NB4 (cell line): Measurements from ENCODE around the gene TNS2.
"Not testable (repeated sequence)": the region's sequence is repeated elsewhere in the genome, so short reads cannot be mapped to it uniquely, and the experiment has no call there.

Experiments used
- DNase-seq: peaks from one replicate; pipeline ENCODE4 v3.0.0; 2010; ENCODE audit warnings: low read depth
- H3K4me3 ChIP-seq: one replicate; pipeline ENCODE4 v1.5.1; 2011; ENCODE audit warnings: mild to moderate bottlenecking, low read depth, low read length, moderate library complexity
- CTCF ChIP-seq: IDR thresholded peaks from one replicate; pipeline ENCODE4 v1.5.1; 2012; ENCODE audit warnings: low read depth, low read length
- MAX ChIP-seq: IDR thresholded peaks from 2 replicates; pipeline ENCODE4 v1.6.1; 2011; ENCODE audit warnings: low read depth, low read length
- MYC ChIP-seq: IDR thresholded peaks from 2 replicates; pipeline ENCODE4 v1.6.1; 2011; ENCODE audit warnings: low read depth, low read length
- POLR2A ChIP-seq: IDR thresholded peaks from 2 replicates; pipeline ENCODE4 v1.6.1; 2011; ENCODE audit warnings: mild to moderate bottlenecking; ENCODE audit not compliant: insufficient read length; ENCODE audit errors: extremely low read depth

TNS2 gene

GRCh38 chr12:53014709-53015108, 35.2 kb upstream of the TNS2 start:
- H3K4me3 ChIP-seq = no peak overlapping the region
- no peak for TF ChIP-seq MYC
- no peak for TF ChIP-seq MAX
- TF ChIP-seq CTCF = no peak
- TF ChIP-seq POLR2A = no peak
- DNase-seq = no peak

- TF ChIP-seq MYC (no peak), POLR2A (no peak), CTCF (no peak), MAX (no peak)
- no peak overlapping the region for H3K4me3 ChIP-seq
- DNase-seq = no peak
Observed at GRCh38 chr12:53025250-53025649, 24.6 kb upstream of the TNS2 start.

- not testable (repeated sequence) for H3K4me3 ChIP-seq, DNase-seq
Observed at GRCh38 chr12:53027014-53027413, 22.9 kb upstream of the TNS2 start.

- peak; percentile 9 for TF ChIP-seq CTCF
- no peak for TF ChIP-seq MAX
- H3K4me3 ChIP-seq = no peak overlapping the region
- DNase-seq = no peak
Observed at GRCh38 chr12:53031616-53032015, 18.2 kb upstream of the TNS2 start.

- not testable (repeated sequence) for H3K4me3 ChIP-seq, DNase-seq
Observed at GRCh38 chr12:53033832-53034231, 16.0 kb upstream of the TNS2 start.

- no peak overlapping the region for H3K4me3 ChIP-seq
- TF ChIP-seq POLR2A = no peak
- DNase-seq = peak; percentile 62
Observed at GRCh38 chr12:53034459-53034858, 15.4 kb upstream of the TNS2 start.

GRCh38 chr12:53036802-53037201, 13.1 kb upstream of the TNS2 start:
- no peak for TF ChIP-seq CTCF
- no peak for TF ChIP-seq MAX
- no peak for TF ChIP-seq MYC
- TF ChIP-seq POLR2A = no peak
- H3K4me3 ChIP-seq = no peak overlapping the region

GRCh38 chr12:53039851-53040250, 10.0 kb upstream of the TNS2 start:
- DNase-seq = no peak
- TF ChIP-seq CTCF (no peak), MYC (no peak), MAX (no peak), POLR2A (no peak)
- no peak overlapping the region for H3K4me3 ChIP-seq

More at GRCh38 chr12:53036802-53037201, 13.1 kb upstream of the TNS2 start:
- DNase-seq = no peak
